Adipose tissue (tissue), 3 donors: ENCODE results near the gene ADARB1. TPM values are rescaled to one million over a fixed set of nuclear protein-coding genes. Genes with fewer than 3 reads are reported as not detected.

ENCODE experiments used
- H3K27ac ChIP-seq: one replicate; pipeline ENCODE4 v1.5.1; 2013; ENCODE audit warnings: low read depth, low read length
- WGBS, 3 donors: extraction: QIAGEN DNeasy Blood & Tissue Kit; methylation state at CpG; one replicate each; pipeline ENCODE4 v1.1.7; 2013; 5-methylcytosine and 5-hydroxymethylcytosine counted together
- polyA plus RNA-seq, 3 donors: library from polyadenylated mRNA; stranded (reverse); fragments of 200-250 nt; gene quantifications; one replicate each; pipeline ENCODE4 v1.2.3, GENCODE V29; 2013
- donor health status: healthy with polysubstance abuse.
- donor health status: Bipolar disorder and iron deficiency.
- donor health status: healthy.

The ADARB1 gene
- polyA plus RNA-seq, 3 donors: 2.7 to 17.9 (median 13.0) TPM

- no peak overlapping the region for H3K27ac ChIP-seq
- WGBS, 3 donors: 61 to 87% (median 70%) methylated on average over 9 of the region's 9 CpGs
These were observed 29.7 kb downstream of the ADARB1 start for GRCh38 chr21:45103971-45104520.

DNA sequence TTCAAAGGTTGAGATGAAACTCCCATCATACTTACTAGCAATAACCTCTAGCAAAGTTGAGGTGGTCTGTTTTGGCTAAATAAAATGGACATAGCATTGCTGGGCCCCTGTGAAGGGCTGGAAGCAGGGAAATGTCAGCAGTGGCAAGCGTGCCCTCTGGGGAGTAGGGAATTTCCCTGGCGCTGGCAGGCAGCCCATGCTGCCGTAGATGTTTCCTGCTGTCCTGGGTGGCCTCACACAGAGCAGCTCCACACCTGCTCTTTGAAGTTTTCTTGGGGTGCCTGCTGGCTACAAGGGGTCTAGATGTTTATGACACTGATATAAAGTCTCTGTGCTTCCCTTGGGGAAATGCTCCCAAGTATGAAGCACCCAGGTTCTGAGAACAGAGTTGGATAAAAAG is 30.2 kb downstream of the ADARB1 start:
- H3K27ac ChIP-seq: no peak overlapping the region
- 24 to 36% (median 36%) methylated on average over 3 of the region's 3 CpGs for WGBS, 3 donors

- 66 to 74% (median 73%) methylated on average over 7 of the region's 7 CpGs for WGBS, 3 donors
- no peak overlapping the region for H3K27ac ChIP-seq
These were observed 31.6 kb downstream of the ADARB1 start for GRCh38 chr21:45105906-45106485.

DNA sequence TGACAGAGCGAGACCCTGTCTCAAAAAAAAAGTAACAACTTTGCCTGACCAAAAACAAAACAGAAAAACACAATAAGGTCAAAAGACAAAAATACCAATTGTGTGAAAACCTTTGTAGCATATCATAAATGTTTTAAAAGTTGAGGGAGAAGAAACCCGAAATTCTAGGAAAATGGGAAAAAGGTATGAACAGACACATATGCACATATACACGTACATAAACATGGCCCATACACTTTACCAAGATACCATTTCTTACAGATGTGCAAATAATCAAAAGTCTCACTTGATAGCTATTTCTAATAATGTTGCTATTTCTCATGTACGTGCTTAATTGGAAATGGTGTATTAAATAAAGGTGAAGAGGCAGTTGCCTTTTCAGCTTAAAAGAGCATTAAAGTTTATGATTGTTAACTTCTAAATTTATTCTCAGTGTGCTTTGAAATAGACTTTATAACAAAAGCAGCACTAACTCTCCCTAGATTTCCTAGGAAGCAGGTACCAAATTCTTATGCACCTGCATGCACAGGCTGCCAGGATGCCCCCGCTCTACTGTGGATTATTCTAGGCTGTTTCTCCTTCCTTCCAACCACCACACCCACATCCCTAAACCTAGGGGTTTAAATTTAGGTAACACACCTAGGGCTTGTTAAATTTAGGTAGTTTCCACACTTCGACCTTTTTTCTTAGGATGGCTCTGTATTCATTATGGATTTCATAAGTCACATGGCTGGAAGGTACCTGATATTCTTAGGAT is 33.8 kb downstream of the ADARB1 start:
- WGBS, 3 donors: 90 to 96% (median 93%) methylated on average over 6 of the region's 6 CpGs
- no peak overlapping the region for H3K27ac ChIP-seq

DNA sequence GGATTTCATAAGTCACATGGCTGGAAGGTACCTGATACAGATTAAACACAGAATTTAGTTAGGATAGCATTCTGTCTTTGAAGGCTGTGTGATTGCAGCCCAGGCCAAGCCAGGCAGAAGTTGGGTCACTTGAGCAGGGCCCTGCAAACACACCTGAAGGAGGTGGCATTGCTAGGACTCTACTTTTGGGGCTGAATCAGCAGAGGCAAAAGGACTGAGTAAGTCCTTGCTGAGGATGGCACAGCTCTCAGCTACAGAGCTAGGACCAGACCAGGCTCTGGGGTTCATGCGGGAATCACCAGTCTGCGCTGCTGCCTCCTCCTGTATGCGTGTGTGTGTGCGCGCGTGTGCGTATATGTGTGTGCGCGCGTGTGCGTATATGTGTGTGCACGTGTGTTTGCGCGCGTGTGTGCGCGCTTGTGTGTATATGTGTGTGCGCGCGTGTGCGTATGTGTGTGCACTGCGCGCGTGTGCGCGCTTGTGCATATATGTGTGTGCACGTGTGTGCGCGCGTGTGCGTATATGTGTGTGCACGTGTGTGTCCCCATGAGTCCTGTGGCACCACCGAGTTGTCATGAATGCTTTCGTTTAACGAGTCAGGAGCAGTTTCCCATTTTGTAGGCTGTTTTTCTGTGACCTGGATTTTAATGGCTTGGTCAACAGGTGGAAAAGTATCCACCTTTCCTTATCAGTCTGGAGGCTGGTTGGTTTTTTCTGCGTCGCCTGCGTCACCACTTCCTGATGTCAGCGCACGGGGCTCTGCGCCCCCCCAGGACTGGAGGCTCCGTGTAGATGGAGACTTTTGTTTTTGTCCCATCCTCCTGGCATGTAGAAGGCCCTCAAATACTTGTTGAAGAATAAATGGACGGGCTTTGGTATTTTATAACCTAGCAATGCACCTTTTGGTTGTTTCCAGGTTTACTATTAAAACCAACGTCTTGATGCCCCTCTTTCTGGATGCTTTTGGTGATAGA is 34.7 kb downstream of the ADARB1 start:
- 82 to 88% (median 82%) methylated on average over 44 of the region's 44 CpGs for WGBS, 3 donors
- H3K27ac ChIP-seq: no peak overlapping the region

DNA sequence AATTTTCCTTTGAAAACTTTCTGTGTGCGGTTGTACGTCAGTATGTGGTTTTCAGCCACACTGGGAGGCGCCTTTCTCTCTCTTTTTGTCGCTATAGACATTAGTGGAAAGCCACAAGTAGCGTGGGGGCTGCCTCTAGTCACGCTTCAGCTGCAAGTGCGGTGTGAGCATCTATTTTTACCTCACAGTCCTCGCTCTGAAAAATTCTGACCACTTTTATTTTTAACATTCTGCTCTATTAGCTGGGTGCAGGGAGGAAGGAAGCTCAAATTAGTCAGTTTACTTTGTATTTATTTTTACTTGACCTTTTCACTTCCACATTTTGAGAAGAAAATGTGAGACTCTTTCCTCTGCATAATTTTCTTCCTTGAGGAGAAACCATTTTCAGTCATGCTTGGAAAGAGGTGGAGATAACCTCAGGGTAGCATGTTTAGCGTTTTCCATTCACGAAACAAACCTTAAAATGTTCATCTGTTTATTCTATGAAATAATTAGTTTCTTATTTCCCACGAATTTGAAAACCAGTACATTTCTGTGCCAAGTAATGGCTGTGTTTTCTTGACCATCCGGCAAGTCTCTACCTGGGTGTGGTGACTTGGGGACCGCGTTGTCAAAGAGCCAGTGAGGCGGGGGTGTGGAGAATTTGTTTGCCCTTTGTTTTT is 35.6 kb downstream of the ADARB1 start:
- WGBS, 3 donors: 37 to 66% (median 41%) methylated on average over 15 of the region's 15 CpGs
- H3K27ac ChIP-seq: no peak overlapping the region

DNA sequence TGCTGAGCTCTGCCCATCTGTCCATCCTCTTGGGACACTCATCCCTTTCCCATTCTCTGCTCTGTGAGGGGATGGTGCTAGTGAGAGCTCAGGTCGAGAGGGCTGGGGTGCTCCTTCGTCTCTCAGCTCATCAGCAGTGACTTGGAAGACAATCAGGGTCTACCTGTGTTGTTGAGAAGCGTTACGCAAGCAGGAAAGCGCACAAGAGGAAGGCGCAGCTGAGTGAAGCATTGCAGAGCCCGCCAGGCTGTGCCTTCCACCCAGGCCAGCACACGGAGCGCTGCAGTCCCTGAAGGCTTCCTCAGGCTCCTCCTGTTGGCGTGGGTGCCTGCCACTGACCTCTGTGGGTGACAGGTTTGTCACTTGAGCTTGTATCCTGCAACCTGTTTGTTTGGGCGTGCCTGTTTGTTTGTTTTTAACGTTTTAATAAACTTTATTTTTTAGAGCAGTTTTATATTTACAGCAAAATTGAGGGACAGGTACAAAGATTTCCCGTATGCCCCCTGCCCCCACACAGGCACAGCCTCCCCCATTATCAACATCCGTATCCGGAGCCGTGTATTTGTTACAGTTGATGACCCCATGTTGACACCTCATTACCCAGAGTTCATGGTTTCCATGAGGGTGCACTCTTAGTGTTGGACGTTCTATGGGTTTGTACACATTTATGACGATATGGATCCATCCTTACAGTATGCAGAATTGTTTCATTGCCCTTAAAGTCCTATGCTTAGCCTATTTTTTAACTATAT is 36.7 kb downstream of the ADARB1 start:
- no peak overlapping the region for H3K27ac ChIP-seq
- WGBS, 3 donors: 52 to 71% (median 64%) methylated on average over 18 of the region's 18 CpGs

DNA sequence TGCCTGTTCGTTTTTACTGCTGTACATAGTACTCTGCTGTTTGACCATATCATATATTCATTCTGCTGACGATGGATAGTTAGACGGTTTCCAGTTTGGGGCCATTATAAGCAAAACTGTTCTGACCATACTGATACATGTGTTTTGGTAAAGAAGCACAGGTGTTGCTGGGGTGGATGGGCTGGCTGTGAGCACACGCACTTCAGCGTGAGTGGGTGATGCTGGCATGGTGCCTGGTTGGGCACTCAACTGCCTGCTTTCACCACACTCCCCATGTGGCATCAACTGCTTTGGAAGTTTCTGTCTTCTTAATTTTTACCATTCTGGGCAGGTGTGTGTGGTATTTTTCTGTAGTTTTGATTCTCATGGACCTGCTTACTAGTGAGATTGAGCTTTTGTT is 37.3 kb downstream of the ADARB1 start:
- H3K27ac ChIP-seq: no peak overlapping the region
- WGBS, 3 donors: 88 to 90% (median 88%) methylated on average over 5 of the region's 5 CpGs

DNA sequence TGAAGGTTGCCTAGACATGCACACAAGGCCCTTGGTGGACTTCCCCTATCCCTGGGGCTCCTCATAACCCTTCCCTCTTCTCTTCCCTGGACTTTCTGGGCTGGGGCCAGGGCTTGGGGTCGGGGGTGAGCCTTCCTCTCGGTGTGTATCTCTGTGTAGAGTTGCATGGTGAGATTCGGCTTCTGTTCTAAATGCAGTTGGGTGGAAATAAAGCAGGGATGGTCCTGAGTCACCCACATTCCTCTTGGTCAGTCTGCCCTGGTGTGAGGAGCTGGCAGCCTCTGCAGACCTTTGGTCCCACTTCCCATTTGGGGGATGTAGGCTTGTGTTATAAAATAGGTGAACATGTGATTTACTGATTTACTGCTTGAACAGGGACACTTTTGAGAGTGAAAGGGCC is 38.0 kb downstream of the ADARB1 start:
- WGBS, 3 donors: 80 to 90% (median 89%) methylated on average over 3 of the region's 3 CpGs
- H3K27ac ChIP-seq: no peak overlapping the region

- no peak overlapping the region for H3K27ac ChIP-seq
- 79 to 80% (median 80%) methylated on average over 6 of the region's 6 CpGs for WGBS, 3 donors
These were observed 39.2 kb downstream of the ADARB1 start for GRCh38 chr21:45113543-45113942.

DNA sequence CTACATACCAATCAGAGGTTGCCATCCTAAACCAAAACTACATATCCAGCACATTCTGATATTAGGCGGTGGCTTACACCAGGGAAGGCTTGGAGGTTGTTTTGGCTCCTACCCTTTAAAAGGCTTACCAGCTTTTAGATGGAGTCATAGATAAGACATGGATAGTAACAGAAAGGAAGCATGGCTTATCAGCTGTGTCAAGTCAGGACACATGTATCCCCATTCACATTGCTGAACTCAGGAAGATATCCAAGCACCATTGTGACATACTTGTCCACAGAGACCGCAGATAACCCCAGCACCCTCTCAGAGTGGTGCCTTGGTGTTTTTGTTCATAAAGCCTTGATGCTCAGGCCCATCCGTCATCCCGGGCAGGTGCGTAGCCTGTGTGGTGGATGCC is 39.7 kb downstream of the ADARB1 start:
- WGBS, 3 donors: 61 to 89% (median 62%) methylated on average over 5 of the region's 5 CpGs
- no peak overlapping the region for H3K27ac ChIP-seq

GRCh38 chr21:45114475-45114874 is 40.1 kb downstream of the ADARB1 start:
- H3K27ac ChIP-seq: no peak overlapping the region
- WGBS, 3 donors: 57 to 80% (median 67%) methylated on average over 5 of the region's 5 CpGs

GRCh38 chr21:45115141-45115540 is 40.8 kb downstream of the ADARB1 start:
- H3K27ac ChIP-seq: no peak overlapping the region
- 91 to 95% (median 94%) methylated on average over 5 of the region's 5 CpGs for WGBS, 3 donors

GRCh38 chr21:45116066-45116465 is 41.7 kb downstream of the ADARB1 start:
- no peak overlapping the region for H3K27ac ChIP-seq
- 95 to 98% (median 98%) methylated on average over 6 of the region's 6 CpGs for WGBS, 3 donors

DNA sequence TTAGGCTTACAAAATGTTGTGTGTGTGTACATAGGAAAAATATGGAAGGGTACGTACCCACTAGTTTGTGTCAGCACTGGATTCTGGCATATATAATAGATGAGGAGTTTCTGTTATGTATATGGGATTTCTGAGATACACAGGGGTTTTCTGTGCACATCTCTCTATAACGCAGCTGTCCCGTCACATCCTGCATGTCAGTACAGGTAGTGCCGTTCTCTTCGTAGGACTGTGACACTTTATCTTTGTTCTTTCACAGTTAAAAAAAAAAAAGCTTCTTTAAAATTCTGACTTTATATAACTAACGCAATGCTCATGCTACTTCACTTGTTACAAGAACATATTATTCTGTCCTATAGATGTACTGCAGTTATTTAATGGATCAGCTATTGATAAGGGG is 42.9 kb downstream of the ADARB1 start:
- WGBS, 3 donors: 94 to 97% (median 96%) methylated on average over 6 of the region's 6 CpGs
- H3K27ac ChIP-seq: no peak overlapping the region

DNA sequence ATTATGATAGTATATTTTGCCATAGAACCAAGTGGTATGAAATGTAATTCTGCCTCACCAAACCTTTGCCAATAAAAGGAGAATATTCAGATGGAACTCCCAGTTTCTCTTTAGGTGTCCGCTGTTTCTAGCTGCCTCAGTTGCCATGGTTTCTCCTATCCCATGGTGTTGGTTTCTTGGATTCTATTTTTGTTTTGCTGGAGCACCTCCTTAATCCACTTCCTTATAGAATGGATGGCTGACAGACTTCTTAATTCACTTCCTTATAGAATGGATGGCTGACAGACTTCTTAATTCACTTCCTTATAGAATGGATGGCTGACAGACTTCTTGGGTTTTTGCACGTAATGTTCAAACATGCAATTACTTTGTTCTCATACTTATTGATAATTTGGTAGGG is 43.7 kb downstream of the ADARB1 start:
- H3K27ac ChIP-seq: no peak overlapping the region
- 95 to 99% (median 96%) methylated on average over 2 of the region's 2 CpGs for WGBS, 3 donors

- H3K27ac ChIP-seq: no peak overlapping the region
- WGBS, 3 donors: 90 to 95% (median 92%) methylated on average over 7 of the region's 7 CpGs
These were observed 45.4 kb downstream of the ADARB1 start for GRCh38 chr21:45119812-45120211.

GRCh38 chr21:45120975-45121374 is 46.6 kb downstream of the ADARB1 start:
- 71 to 87% (median 83%) methylated on average over 6 of the region's 6 CpGs for WGBS, 3 donors
- H3K27ac ChIP-seq: no peak overlapping the region
